GM19467 (cell line): ENCODE results near the gene AZU1.
A peak's percentile ranks its signal among the peaks of the same experiment; 100 is the strongest.

Experiments
- ATAC-seq: cut with Tn5 transposase; IDR thresholded peaks from one replicate; pipeline ENCODE4 v1.9.1; 2021; ENCODE audit warnings: mild to moderate bottlenecking, moderate library complexity; ENCODE audit not compliant: unreplicated experiment

The AZU1 gene

DNA sequence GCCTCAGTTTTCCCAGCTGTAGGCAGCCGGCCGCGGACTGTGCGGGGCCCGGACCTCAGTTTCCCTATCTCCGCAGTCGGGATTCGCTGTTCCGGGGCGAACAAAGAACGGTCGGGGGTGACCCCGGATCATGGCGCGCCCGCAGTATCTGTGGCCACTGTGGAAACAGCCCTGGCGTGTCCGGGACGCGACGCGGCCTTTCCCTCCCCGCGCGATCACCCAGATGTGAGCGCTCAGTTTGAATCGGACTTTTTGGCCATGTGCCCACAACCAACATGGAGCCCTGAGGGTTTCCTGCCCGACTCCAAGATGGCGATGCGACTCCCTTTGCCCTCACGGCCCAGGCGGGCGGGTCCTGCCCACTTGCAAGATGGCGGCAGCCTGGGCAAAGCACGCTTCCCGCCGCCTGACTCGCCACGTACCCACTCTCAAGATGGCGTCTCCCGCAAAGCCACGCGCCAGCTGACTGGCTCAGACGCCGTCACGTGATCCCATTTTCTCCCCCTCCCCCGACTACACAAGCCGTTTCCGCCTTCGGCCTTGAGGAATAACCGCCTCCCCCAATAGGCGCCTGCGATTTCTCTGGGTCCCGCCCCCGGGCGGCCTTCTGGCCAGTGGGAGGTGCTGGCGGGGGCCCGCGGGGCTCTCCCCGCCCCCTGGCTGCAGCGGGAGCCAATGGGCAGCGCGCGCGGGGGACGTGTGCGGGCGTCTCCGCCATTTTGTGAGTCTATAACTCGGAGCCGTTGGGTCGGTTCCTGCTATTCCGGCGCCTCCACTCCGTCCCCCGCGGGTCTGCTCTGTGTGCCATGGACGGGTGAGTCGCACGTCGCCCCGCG lies 30.7 kb upstream of the AZU1 start, which contains the start of gene PTBP1:
PTBP1 (plus strand) TSS at position 761 of the 836 bp plus-strand sequence; CDS start at position 807, 46 bp downstream.
- ATAC-seq: peak; percentile 72

DNA sequence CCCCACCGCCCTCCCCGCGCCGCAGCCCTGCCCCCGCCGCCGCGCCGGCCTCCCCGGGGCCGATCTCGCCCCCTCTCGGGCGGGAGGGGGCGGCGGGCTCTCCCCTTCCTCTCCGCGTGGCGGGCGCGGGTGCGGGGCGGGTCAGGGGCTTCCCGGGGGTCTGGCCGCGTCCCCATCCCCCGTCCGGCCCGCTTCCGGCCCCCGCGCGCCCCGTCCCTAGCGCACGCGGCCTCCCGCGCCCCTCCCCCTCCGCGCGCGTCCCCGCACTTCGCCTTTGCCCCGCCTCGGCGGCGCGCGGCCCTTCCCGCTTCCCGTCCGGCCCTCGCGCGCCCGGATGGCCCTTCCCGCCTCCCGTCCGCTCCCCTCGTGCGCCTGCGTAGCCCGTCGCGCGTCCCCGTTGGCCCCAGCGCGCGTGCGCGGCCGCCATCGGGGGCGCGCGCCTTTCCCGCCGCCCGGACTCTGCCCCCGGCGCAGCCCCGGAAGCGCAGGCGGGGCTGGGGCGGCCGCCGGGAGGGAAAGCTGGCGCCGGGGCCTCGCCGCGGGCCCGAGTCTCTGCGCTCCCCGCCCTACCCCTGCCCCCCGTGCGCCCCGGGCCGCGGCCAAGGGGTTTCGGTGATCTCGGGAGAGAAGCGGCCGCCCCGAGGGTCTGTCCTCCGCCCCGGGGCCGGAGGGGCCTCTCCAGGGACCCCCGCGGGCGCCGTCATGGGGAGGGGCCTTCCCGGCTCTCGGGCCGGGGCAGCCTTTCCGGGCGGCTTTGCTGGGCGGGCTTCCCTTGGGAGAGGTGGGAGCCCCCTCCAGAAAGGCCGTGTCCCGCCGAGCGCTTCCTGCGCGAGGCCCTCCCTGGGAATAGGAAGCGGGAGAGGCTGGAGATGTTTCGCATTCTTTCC lies 29.9 kb upstream of the AZU1 start:
- peak; percentile 38 for ATAC-seq

DNA sequence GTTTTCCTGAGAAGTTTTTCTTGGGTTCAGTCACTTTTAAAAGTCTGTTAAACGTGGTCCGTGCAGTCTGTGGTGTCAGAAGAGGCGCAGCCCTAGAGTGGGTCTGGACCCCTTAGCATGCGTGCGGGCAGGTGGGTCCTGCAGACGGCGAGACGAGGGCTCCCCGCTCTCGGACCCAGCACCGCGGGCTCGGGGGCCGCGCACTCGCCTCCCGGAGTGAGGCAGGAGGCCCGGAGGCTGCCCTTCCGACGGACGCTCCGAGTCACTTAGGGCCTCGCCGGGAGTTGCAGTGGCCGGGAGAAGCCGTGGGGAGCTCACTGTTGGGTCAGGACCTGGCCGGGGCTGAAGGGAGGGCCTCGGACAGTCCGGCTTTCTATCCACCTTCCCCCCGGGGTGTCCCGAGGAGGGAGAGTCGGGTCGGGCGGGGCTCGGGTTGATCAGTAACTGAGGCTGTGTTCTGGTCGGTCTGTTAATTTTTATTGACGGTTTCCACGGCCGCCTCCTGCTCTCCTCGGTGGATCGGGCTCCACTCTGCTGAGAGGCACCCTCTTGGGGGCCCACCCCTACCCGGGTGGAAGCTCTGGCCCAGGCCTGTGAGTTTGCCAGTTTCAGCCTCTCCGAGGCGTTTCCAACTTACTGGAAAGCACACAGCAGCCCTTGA lies 29.1 kb upstream of the AZU1 start:
- no peak for ATAC-seq

DNA sequence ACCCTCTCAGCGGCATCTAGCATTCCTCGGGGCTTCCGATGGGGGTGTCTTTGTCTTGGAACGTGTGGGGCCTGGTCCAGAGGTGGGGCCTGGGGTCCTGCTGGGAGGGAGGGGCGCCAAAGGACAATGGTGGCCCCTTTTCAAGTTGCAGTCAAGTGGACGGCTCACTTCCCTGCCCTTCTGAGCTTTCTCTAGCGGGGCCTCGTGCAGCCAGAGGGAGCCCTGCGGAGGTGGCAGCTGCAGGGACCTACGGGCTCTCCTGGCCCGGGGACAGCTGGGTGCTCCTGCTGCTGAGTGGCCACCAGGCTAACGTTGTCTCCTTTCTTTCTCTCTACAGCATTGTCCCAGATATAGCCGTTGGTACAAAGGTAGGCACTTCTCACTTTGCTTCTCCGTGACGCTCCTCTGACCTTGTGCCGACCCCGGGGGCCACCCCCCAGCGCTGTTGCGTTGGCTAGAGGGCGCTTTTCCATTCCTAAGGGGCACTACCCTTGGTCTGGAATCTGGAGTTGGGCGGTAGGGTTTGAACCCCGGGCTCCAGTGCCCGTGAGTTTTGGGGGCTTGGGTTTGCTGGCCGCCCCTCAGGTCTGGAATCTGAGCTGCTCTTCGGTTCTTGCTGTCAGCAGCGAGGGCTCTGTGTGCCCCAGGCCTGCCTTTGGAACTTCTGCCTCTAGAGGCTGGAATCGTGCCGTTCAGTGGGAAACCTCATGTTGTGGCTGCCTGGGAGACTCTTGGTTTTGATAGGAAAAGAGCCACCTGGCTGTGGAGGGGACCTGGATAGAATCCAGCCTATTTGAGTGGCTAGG lies 28.4 kb upstream of the AZU1 start:
- ATAC-seq: no peak

DNA sequence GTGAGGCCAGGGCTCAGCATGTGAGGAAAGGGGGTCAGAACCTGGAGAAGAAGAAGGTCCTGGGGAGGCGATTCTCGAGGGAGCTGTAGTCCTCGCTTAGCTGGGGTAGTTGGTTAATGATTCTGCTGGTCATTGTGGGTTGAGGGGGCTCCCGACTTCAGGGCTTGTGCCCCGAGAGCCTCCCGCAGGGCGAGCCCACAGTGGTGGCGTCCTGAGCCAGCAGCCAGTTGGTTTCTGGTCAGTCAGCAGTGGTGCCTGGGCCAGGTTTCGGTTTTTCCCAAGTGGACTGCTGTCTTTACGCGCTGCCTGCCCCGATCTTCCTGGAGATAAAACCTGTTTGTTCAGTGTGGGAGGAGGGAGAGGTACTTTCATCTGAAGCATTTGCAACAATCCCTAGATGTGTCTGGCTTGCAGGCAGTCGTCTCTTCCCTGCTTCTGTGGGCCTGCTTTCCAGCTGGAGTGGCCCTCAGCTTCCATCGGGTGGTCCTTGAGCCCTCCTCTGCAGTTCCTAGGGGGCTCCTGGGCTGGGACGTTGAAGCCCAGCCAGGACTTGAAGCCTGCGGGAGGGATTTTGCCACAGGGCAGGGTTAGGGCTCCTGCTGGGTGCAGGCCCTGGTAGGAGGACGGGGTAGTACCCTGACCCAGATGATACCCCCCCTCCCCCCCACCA lies 27.1 kb upstream of the AZU1 start:
- ATAC-seq: no peak

DNA sequence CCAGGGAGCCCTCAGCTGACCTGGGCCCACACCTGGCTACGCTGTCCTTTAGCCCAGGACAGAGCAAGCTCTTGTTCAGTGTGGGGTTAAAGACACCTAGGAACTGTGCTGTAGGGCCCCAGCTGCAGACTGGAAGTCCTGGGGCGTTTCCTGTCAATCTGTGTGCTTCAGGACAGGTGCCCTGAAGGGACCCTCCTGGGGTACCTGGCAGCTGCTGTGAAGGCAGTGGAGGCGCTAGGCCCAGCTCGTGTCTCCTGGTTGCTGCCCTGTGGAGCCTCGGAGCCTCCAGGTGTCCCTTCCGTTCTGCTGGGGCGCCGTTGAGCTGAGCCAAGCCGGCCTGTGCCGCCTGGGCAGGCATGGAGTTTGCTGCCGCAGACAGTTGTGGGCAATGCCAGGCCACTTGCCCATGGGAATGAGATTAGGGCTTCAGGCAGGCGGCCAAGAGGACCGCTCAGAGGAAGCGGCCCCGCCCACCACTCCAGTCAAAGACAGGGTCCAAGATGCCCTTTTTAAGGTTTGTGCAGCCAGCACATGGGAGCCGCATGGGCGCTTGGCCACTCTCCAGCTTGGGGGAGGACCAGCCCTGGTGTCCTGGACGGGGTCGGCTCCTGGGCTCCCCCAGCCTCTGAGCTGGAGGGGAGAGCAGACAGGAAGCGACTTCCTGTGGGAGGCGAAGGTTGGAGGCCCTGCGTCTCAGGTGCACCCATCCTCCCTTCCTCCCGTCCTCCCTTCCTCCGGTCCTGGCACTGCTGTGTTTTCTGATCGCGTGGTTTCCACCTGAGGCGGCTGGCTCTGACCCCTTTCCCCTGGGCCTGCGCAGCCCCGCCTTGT lies 26.4 kb upstream of the AZU1 start:
- no peak for ATAC-seq

DNA sequence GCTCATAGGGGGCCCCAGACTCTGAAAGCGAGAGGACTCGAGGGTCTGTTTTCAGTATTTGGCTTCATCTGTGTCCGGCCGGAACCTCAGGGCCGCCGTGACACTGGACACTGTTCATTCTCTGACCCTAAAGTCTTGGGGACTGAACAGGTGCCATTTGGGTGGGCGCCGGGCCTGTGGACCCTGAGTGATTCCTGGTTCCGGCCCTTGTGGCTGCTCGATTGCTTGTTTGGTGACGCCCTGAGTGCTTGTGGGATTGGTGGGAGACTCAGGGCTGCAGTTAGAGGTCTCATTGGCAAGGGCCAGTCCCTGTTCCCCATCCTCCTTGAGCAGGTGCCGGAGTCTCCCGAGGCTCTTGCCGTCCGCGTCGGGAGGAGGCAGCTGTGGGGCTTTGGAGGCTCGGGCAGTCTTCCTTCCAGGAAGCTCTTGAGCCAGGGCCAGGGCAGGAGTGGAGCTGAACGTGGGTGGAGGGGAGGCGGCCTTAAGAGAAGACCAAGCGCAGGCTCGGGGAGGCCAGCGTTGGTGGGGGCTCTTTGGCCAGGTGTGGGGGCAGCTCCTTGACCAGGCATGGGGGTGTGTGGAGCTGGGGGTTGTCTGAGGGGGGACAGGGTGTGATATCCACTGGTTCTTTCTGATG lies 25.7 kb upstream of the AZU1 start:
- no peak for ATAC-seq

DNA sequence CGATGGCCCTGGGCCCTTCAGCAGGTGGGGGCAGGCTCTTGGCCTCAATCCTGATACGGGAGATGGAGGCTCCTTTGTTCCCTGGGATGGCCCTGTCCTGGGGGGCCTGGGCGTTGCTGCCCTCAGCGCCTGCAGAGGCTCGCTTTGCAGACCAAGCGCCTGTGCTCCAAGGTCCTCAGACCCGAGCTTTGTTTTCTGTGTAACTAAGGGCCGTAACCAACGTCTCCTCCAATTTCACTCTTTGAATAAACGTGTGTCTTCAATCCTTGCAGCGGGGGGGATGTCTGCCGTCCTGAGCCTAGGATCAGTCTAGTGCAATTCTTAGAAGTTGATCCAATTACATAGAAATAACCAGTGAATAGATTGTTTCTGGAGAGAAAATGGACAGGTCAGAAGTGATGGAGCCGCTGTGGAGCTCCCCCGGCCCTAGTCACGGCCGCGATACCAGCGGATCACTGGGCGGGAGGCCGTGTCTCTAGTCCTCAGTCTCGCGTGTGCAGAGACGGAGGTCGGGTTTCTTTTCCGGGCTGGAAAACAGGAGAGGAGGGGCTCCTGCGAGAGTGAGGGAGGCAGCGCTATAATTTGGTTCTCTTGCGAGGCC lies 25.0 kb upstream of the AZU1 start:
- ATAC-seq: no peak

DNA sequence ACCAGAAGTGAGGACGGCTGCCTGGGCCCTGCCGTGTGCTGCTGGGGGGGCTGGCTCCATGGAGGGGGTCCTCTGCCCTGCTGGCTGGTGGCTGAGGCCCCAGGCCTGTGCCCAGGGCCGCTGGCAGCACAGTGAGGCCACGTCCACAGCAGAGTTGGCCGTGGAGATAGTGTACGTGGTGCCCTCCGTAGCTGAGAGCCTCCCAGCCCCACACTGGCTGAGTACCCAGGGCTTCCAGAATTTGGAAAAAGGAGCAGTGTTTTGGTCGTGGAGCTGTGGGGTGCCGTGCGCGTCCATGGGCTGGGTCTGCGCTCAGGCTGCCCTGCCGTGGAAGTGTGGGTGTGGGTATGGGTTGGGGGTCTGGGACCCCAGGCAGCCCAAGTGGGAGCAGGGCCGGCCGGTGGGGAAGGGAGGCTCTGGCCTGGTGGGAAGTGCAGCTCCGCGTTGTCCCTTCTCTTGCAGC lies 24.5 kb upstream of the AZU1 start:
- no peak for ATAC-seq

DNA sequence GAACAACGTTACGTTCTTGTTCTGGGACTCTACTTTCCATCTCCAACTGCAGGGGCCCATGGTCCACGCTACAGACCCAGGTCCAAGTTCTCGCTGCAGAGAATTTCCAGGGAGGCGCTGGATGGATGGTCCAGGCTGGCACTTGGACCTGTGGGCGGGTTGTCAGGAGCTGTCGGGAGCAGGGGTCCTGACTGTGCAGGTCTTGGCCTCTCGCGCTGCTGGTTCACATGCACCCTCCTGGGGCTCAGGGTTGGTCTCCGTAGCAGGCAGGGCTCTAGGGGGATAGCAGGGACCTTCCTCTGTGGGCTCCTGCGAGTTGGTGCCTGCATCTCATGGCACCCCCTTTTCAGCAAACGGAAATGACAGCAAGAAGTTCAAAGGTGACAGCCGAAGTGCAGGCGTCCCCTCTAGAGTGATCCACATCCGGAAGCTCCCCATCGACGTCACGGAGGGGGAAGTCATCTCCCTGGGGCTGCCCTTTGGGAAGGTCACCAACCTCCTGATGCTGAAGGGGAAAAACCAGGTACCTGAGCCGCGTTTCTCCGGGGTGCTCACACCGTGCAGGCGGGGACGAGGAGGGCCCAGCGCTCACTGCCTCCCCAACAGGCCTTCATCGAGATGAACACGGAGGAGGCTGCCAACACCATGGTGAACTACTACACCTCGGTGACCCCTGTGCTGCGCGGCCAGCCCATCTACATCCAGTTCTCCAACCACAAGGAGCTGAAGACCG lies 23.8 kb upstream of the AZU1 start:
- ATAC-seq: no peak

DNA sequence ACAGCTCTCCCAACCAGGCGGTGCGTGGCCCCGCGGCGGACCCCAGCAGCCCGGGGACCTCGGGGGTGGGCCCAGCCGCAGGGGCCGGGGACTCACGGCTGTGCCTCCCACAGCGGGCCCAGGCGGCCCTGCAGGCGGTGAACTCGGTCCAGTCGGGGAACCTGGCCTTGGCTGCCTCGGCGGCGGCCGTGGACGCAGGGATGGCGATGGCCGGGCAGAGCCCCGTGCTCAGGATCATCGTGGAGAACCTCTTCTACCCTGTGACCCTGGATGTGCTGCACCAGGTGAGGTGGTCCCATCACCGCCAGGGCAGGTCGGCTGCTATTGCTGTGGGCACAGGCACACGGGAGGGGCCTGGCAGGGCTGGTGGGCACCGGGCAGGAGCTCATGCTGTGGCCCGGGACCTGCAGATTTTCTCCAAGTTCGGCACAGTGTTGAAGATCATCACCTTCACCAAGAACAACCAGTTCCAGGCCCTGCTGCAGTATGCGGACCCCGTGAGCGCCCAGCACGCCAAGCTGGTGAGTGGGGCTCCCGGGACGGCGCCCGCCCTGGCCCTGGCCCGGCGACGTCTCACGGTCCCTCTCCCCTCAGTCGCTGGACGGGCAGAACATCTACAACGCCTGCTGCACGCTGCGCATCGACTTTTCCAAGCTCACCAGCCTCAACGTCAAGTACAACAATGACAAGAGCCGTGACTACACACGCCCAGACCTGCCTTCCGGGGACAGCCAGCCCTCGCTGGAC lies 23.0 kb upstream of the AZU1 start:
- ATAC-seq: no peak

DNA sequence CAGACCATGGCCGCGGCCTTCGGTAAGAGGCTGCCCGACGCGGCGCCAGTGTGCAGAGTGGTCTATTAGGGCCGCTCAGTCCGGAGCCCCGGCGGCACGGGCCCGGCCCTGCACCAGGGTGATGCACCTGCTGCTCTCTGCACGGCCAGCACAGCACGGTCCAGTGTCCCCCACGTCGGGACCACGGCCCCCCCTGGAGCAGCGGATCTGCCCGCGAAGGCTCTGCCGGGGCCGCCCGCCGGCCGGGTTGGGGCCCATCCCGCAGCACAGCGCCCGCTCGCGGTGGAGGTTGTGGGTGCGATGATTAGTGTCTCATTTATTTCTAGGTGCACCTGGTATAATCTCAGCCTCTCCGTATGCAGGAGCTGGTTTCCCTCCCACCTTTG lies 22.5 kb upstream of the AZU1 start:
- ATAC-seq: no peak

DNA sequence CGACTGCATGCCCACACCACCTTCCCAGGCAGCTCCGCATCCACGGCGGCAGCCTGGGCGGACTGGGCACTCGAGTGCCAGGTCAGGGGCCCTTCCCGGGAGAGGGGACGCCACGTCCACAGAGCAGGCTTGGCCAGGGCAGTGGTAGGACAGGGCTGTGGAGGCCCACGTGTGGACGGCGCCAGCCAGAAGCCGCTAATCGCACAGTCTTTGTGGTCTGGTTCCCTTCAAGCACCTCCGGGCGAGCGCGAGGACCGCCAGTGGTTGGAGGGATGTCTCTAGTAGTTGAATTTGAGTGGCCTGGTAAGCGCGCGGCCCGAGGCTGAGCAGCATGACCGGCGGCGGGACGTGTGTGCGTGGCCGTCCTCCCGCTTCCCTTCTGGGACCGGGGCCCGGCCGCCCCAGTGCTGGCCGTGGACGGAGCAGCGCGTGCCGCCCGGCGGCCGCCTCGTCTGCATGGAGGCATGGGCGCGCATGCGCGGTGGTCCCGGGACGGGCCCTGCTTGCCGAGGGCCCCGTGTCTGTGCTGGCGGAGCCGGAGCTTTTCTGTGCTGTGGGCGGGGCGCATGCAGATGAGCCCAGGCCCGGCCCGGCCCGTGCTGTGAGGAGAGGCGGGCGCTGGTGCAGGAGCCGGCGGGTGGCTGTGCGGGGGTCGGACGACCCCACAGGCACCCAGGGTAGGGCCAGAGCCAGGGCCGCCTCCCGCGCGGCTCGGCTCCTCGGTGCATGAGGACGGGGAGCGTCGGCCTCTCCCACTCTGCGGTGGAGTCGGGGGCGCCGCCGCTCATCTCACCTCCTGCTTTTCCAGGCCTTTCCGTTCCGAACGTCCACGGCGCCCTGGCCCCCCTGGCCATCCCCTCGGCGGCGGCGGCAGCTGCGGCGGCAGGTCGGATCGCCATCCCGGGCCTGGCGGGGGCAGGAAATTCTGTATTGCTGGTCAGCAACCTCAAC lies 21.8 kb upstream of the AZU1 start:
- ATAC-seq: no peak

DNA sequence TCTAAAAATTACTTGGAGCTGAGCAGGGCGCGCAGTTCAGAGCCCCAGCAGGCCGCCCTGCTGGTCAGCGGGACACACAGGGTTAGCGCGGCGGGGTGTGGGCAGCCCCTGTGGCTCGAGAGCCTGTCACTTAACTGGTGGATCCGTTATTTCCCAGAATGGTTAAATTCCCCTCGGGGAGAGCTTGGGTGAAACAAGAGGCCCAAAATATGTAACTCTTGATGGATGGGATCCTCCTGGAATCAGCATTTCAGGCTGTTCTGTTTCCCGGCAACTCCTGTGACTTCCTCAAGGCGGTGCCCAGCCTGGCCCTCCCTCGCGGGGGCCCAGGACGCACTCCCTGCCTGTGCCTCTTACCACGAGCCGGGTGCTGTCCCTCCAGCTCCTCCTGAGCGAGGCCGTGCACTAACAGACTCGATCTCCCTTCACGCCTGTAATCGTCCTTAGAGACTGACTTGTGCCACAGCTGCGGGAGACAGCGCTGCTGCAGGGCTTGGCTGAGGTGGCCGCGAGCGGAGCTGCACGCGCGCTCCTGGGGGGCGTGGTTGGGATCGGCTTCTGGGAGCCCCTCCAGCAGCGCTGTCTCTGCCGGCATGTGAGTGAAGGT lies 20.7 kb upstream of the AZU1 start:
- no peak for ATAC-seq
